Measurements from ENCODE around the gene SCLY. TPM values are rescaled to one million over a fixed set of nuclear protein-coding genes. Genes with fewer than 3 reads are reported as not detected.

SCLY gene
- total RNA-seq, 1 experiment from 2014 or later = 24.4 TPM

GRCh38 chr2:238137885-238138284 is 77.1 kb downstream of the SCLY start:
- no peak for DNase-seq (ENCODE audit: low read depth)

GRCh38 chr2:238138331-238139195 is 77.8 kb downstream of the SCLY start, which contains the start of gene KLHL30:
TSS of gene KLHL30 (plus strand) at chr2:238138668. CDS start at chr2:238140755, 2,087 bp downstream.
- DNase-seq (ENCODE audit: low read depth) = no peak

- DNase-seq (ENCODE audit: low read depth) = no peak
Measured at GRCh38 chr2:238139196-238140039, 78.6 kb downstream of the SCLY start.

GRCh38 chr2:238140040-238140439 is 79.2 kb downstream of the SCLY start:
- DNase-seq (ENCODE audit: low read depth) = no peak

GRCh38 chr2:238140721-238141540 is 80.1 kb downstream of the SCLY start:
- DNase-seq (ENCODE audit: low read depth) = no peak

- DNase-seq (ENCODE audit: low read depth) = peak; percentile 84
Measured at GRCh38 chr2:238141541-238142318, 80.9 kb downstream of the SCLY start.

GRCh38 chr2:238142382-238143205 is 81.8 kb downstream of the SCLY start:
- DNase-seq (ENCODE audit: low read depth) = no peak

- DNase-seq (ENCODE audit: low read depth) = peak; percentile 98
Measured at GRCh38 chr2:238143239-238143951, 82.6 kb downstream of the SCLY start.

GRCh38 chr2:238144262-238144661 is 83.5 kb downstream of the SCLY start:
- DNase-seq (ENCODE audit: low read depth) = no peak

- no peak for DNase-seq (ENCODE audit: low read depth)
Measured at GRCh38 chr2:238145046-238145445, 84.2 kb downstream of the SCLY start.

- DNase-seq (ENCODE audit: low read depth) = no peak
Measured at GRCh38 chr2:238145851-238146250, 85.0 kb downstream of the SCLY start.

- DNase-seq (ENCODE audit: low read depth) = no peak
Measured at GRCh38 chr2:238146884-238147544, 86.2 kb downstream of the SCLY start.

- no peak for DNase-seq (ENCODE audit: low read depth)
Measured at GRCh38 chr2:238148981-238149380, 88.2 kb downstream of the SCLY start.

Other genes starting within 250 kb of the SCLY start
- gene RAMP1, start 201.4 kb upstream of the SCLY start, total RNA-seq (2014; rRNA removed) = 13.5 and 14.2 TPM in 2 replicates
- 56.8 and 62.2 TPM in 2 replicates for gene UBE2F, start 94.0 kb upstream of the SCLY start, total RNA-seq (2014; rRNA removed)
- 9.7 and 14.2 TPM in 2 replicates for gene ESPNL, start 39.3 kb downstream of the SCLY start, total RNA-seq (2014; rRNA removed)
- 0.96 and 2.1 TPM in 2 replicates for gene KLHL30, start 77.7 kb downstream of the SCLY start, total RNA-seq (2014; rRNA removed)
- gene ERFE, start 98.0 kb downstream of the SCLY start, total RNA-seq (2014; rRNA removed) = 24.2 and 25.6 TPM in 2 replicates
- gene ILKAP, start 142.7 kb downstream of the SCLY start, total RNA-seq (2014; rRNA removed) = 16.0 and 22.9 TPM in 2 replicates
- gene HES6, start 179.0 kb downstream of the SCLY start, total RNA-seq (2014; rRNA removed) = 13.1 and 21.9 TPM in 2 replicates
- 3.4 and 3.9 TPM in 2 replicates for gene PER2, start 227.6 kb downstream of the SCLY start, total RNA-seq (2014; rRNA removed)

All from LHCN-M2 (cell line).